Activated CD8-positive, alpha-beta T cell treated with anti-CD3 and anti-CD28 coated beads for 36 hours (primary cell): Measurements from ENCODE around the gene NFE2. TPM values are rescaled to one million over a fixed set of nuclear protein-coding genes. Genes with fewer than 3 reads are reported as not detected.

Experiments
- ATAC-seq: fragments of 200-7000 bp; cut with Tn5 transposase; one replicate; pipeline ENCODE4 v1.10.0; 2021; ENCODE audit warnings: mild to moderate bottlenecking, moderate library complexity
- CTCF ChIA-PET: fragments of 350-600 bp; sonication (Branson Sonifier 250); formaldehyde crosslinking; loops from one replicate; lab custom pipeline; 2021; ENCODE audit warnings: antibody characterized with exemption; lab: Charles Lee
- POLR2A ChIA-PET: fragments of 350-600 bp; sonication (Branson Sonifier 250); formaldehyde crosslinking; loops from one replicate; lab custom pipeline; 2021; ENCODE audit warnings: antibody characterized with exemption; lab: Charles Lee
- DNase-seq: peaks from one replicate; pipeline ENCODE4 v3.0.0-alpha.2; 2020
- H3K27ac Mint-ChIP-seq: one replicate; pipeline ENCODE4 v1.8.0; 2021; ENCODE audit warnings: mild to moderate bottlenecking, mixed read lengths
- H3K27me3 Mint-ChIP-seq: one replicate; pipeline ENCODE4 v1.8.0; 2021; ENCODE audit warnings: mixed read lengths
- H3K36me3 Mint-ChIP-seq: one replicate; pipeline ENCODE4 v1.8.0; 2021; ENCODE audit warnings: low read depth, mixed read lengths
- H3K4me1 Mint-ChIP-seq: one replicate; pipeline ENCODE4 v1.8.0; 2021; ENCODE audit warnings: low read depth, mixed read lengths
- H3K4me3 Mint-ChIP-seq: one replicate; pipeline ENCODE4 v1.8.0; 2021; ENCODE audit warnings: mild to moderate bottlenecking, moderate library complexity, mixed read lengths
- H3K9me3 Mint-ChIP-seq: one replicate; pipeline ENCODE4 v1.8.0; 2021; ENCODE audit warnings: mixed read lengths
- intact Hi-C: fragments of 100-400 bp; cut with micrococcal nuclease; formaldehyde crosslinking; loops from one replicate; pipeline ENCODE4 v1.10.0; 2022
- total RNA-seq, 2 experiments: library from RNA; stranded (reverse); gene quantifications; one replicate each; pipeline ENCODE4 v1.2.3, GENCODE V29; 2021
- TF ChIP-seq, protein P1 (sequence below): fragments of 200-600 bp; IDR thresholded peaks from one replicate; pipeline ENCODE4 v1.8.0; 2022; ENCODE audit warnings: antibody characterized with exemption, mild to moderate bottlenecking

Gene NFE2
- total RNA-seq, 2 experiments from 2014 or later, result not detected

DNA sequence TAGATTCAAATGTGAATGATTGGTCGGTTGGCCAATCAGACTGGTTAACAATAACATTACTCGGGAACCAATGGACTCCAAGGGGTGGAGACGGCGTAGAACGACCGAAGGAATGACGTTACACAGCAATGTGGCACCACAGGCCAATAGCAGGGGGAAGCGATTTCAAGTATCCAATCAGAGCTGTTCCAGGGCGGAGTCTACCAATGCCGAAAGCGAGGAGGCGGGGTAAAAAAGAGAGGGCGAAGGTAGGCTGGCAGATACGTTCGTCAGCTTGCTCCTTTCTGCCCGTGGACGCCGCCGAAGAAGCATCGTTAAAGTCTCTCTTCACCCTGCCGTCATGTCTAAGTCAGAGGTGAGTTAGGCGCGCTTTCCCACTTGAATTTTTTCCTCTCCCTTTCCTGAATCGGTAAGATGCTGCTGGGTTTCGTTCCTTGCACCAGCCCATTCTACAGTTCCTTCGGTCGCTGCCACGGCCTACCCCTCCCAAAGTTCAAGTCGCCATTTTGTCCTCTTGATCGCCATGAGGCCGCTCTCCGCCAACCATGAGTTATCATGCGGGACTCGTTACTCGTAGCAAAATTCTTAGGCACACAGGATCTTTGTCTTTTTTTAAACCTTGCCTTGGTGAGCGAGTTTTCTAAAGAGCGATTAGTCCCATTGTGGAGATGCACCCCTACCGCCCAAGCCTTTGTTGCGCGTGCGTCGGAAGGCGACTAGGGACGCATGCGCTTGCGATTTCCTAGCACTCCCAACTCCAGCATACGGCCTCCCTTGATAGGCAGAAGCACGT is 20.2 kb downstream of the NFE2 start, which contains the start of gene HNRNPA1:
Gene HNRNPA1 (plus strand): TSS at position 259 of the 793 bp plus-strand sequence. CDS start 82 bp downstream, at position 341.
- no peaks in the 10 kb centered on the region for H3K27me3 Mint-ChIP-seq
- H3K9me3 Mint-ChIP-seq, result no peaks in the 10 kb centered on the region
- peak; percentile 87 for ATAC-seq
- H3K27ac Mint-ChIP-seq, result no peak within 1 kb of the TSS
- H3K36me3 Mint-ChIP-seq, result peaks cover 10% of the 10 kb centered on the region
- TF ChIP-seq, protein P1, sequence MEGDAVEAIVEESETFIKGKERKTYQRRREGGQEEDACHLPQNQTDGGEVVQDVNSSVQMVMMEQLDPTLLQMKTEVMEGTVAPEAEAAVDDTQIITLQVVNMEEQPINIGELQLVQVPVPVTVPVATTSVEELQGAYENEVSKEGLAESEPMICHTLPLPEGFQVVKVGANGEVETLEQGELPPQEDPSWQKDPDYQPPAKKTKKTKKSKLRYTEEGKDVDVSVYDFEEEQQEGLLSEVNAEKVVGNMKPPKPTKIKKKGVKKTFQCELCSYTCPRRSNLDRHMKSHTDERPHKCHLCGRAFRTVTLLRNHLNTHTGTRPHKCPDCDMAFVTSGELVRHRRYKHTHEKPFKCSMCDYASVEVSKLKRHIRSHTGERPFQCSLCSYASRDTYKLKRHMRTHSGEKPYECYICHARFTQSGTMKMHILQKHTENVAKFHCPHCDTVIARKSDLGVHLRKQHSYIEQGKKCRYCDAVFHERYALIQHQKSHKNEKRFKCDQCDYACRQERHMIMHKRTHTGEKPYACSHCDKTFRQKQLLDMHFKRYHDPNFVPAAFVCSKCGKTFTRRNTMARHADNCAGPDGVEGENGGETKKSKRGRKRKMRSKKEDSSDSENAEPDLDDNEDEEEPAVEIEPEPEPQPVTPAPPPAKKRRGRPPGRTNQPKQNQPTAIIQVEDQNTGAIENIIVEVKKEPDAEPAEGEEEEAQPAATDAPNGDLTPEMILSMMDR, result no peak
- intact Hi-C loops, result loop anchor here (2.0 kb wide), 1 partner anchor 44 kb away; the partner anchor contains the start of gene COPZ1
- peaks cover 44% of the 10 kb centered on the region for H3K4me1 Mint-ChIP-seq
- CTCF ChIA-PET, result interaction anchor here (1.0 to 2.1 kb wide), 12 partner anchors 8 to 119 kb away, joined by 3 to 8 read pairs (median 4); partner anchors contain the start of gene COPZ1
- POLR2A ChIA-PET, result interaction anchor here (0.6 to 2.9 kb wide), 35 partner anchors 8 to 1837 kb away, joined by 3 to 44 read pairs (median 4); partner anchors contain the start of gene COPZ1
- H3K4me3 Mint-ChIP-seq, result no peak within 1 kb of the TSS
- peak; percentile 97 for DNase-seq

DNA sequence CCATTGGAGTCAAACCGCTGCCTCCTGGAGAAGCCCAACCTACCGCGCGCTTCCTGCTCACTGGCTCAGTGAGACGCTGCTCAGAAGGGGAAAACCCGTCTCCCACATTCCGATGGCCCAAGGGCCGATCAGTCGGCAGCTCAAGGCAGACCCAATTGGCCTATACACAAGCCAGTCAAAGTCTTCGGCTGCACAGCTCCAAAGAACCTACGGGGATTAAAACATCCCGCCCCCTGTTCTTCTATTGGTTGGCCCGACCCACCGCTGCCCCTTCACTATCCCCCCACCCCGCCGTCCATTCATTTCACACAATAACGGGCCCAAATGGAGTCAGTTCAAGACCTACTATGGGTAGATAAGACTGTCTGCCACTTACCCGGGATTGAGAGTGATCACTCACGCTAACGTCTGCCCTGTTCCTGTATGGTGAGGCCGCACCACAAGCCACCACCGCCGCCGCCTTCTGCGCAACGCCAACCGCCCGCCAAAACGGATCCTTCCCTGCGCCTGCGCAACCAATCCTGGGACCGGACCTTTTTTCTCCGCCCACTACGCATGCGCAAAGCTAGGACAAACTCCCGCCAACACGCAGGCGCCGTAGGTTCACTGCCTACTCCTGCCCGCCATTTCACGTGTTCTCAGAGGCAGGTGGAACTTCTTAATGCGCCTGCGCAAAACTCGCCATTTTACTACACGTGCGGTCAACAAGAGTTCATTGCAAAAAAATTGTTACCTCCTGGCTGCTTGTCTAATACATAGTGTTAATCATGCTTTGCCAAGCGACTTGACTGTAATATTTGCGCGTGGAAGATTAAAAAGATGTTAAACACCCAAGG is 21.0 kb downstream of the NFE2 start, which contains the start of gene CBX5:
Gene CBX5 (minus strand): TSS at position 491 of the 836 bp plus-strand sequence. CDS start 22,472 bp downstream, outside the sequence.
- intact Hi-C loops, result loop anchor here (2.0 kb wide), 1 partner anchor 45 kb away; the partner anchor contains the start of gene COPZ1
- peaks cover 12% of the 10 kb centered on the region for H3K36me3 Mint-ChIP-seq
- peak; percentile 78 for ATAC-seq
- no peak within 1 kb of the TSS for H3K4me3 Mint-ChIP-seq
- H3K9me3 Mint-ChIP-seq, result no peaks in the 10 kb centered on the region
- peak; percentile 99 for DNase-seq
- POLR2A ChIA-PET, result interaction anchor here (0.6 to 2.9 kb wide), 27 partner anchors 8 to 1837 kb away, joined by 3 to 44 read pairs (median 4); partner anchors contain the start of gene COPZ1
- TF ChIP-seq, protein P1, result no peak
- CTCF ChIA-PET, result interaction anchor here (1.0 to 2.1 kb wide), 10 partner anchors 9 to 120 kb away, joined by 3 to 8 read pairs (median 5); no protein-coding TSS in a partner anchor
- no peak within 1 kb of the TSS for H3K27ac Mint-ChIP-seq
- H3K4me1 Mint-ChIP-seq, result peaks cover 44% of the 10 kb centered on the region
- H3K27me3 Mint-ChIP-seq, result no peaks in the 10 kb centered on the region

DNA sequence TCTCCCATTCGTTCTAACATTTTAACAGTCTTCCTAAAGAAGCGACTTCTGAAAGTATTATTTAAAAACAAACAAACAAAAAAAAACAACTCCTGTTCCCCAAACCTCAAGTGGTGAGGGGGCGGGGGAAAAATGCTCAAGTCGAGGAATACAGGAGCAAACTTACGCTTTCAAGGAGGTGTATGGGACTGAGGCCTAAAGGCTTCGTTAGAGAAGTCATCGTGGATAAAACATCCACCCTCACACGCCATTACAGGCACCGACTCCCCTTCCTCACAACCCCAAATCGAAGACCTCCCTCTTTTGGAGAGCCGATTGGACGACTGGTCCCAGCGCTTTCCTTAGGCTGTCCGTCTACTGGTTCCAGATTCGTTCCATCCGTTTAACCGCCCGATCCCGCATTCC is 21.6 kb downstream of the NFE2 start:
- no peaks in the 10 kb centered on the region for H3K27me3 Mint-ChIP-seq
- H3K4me1 Mint-ChIP-seq, result peaks cover 42% of the 10 kb centered on the region
- H3K4me3 Mint-ChIP-seq, result no peak overlapping the region

DNA sequence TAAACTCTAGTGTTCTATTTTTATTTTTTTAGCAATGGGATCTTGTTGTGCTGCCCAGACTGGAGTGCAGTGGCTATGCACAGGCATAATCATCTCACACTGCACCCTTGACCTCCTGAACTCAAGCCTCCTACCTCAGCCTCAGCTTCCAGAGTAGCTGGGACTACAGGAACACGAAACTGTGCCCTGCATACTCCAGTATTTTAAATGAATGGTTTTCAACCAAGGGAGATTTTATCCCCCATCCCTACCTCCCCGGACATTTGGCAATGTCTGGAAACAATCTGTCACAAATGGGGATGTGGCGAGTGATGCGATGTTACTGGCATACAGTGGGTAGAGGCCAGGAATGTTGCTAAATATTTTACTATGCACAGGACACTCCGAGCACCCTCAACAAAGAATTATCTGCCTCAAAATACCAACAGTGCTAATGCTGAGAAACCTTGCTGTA is 23.0 kb downstream of the NFE2 start:
- Mint-ChIP-seq H3K4me3 (no peak overlapping the region), H3K27ac (no peak overlapping the region), H3K4me1 (peaks cover 38% of the 10 kb centered on the region), H3K9me3 (no peaks in the 10 kb centered on the region), H3K36me3 (peaks cover 28% of the 10 kb centered on the region), H3K27me3 (no peaks in the 10 kb centered on the region)
- TF ChIP-seq, protein P1, result no peak
- ChIA-PET POLR2A (interaction anchor here (2.1 to 2.9 kb wide), 2 partner anchors 8 to 18 kb away, joined by 12 to 14 read pairs; no protein-coding TSS in a partner anchor), CTCF (interaction anchor here (1.3 to 1.4 kb wide), 2 partner anchors 9 to 26 kb away, joined by 3 to 4 read pairs; no protein-coding TSS in a partner anchor)
- intact Hi-C loops, result no loop called here
- DNase-seq (no peak), ATAC-seq (no peak)

More for the DNA sequence above, 21.6 kb downstream of the NFE2 start:
- ATAC-seq, result no peak
- Mint-ChIP-seq H3K36me3 (peaks cover 15% of the 10 kb centered on the region), H3K27ac (no peak overlapping the region), H3K9me3 (no peaks in the 10 kb centered on the region)
- intact Hi-C loops, result no loop called here
- DNase-seq, result no peak
- ChIA-PET POLR2A (interaction anchor here (0.7 to 2.9 kb wide), 5 partner anchors 11 to 62 kb away, joined by 3 to 17 read pairs (median 4); no protein-coding TSS in a partner anchor), CTCF (interaction anchor here (1.1 to 2.1 kb wide), 5 partner anchors 9 to 120 kb away, joined by 4 to 8 read pairs (median 5); no protein-coding TSS in a partner anchor)
- TF ChIP-seq, protein P1, result no peak
